GM13976 (cell line): ENCODE data around the gene CKLF.
"Not testable (repeated sequence)": the region's sequence is repeated elsewhere in the genome, so short reads cannot be mapped to it uniquely, and the experiment has no call there.

Experiments
- DNase-seq: peaks from one replicate; pipeline ENCODE4 v3.0.0; 2012; ENCODE audit warnings: low spot score
- in situ Hi-C: fragments of 300-500 bp; cut with MboI; formaldehyde crosslinking; loops from one replicate; pipeline ENCODE4 v1.12.0; 2022; ENCODE audit warnings: low sequenced_read_pairs, mixed read lengths, inconsistent platforms; ENCODE audit not compliant: unreplicated experiment
- TF ChIP-seq, protein P1 (sequence below): IDR thresholded peaks from 2 replicates; pipeline ENCODE4 v1.5.1; 2012; ENCODE audit warnings: borderline replicate concordance, mild to moderate bottlenecking; ENCODE audit not compliant: insufficient read depth; ENCODE audit errors: extremely low read depth, missing control alignments, control extremely low read depth

CKLF gene

DNA sequence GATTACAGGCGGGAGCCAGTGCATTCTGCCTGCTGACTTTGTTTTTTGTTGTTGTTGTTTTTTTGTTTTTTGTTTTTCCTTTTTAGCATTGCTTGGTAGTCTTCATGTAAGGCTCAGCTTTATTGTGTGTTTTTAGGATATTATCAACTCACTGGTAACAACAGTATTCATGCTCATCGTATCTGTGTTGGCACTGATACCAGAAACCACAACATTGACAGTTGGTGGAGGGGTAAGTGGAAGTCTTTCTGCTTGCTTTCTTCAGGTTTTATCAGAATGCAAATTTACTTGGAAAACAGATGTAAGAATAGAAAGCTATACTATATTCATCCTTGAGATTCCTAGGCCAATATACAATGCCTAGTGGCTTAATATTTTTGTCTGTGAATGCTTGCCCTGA is 10.6 kb downstream of the CKLF start:
- in situ Hi-C loops: no loop called here
- DNase-seq: no peak
- TF ChIP-seq, protein P1, sequence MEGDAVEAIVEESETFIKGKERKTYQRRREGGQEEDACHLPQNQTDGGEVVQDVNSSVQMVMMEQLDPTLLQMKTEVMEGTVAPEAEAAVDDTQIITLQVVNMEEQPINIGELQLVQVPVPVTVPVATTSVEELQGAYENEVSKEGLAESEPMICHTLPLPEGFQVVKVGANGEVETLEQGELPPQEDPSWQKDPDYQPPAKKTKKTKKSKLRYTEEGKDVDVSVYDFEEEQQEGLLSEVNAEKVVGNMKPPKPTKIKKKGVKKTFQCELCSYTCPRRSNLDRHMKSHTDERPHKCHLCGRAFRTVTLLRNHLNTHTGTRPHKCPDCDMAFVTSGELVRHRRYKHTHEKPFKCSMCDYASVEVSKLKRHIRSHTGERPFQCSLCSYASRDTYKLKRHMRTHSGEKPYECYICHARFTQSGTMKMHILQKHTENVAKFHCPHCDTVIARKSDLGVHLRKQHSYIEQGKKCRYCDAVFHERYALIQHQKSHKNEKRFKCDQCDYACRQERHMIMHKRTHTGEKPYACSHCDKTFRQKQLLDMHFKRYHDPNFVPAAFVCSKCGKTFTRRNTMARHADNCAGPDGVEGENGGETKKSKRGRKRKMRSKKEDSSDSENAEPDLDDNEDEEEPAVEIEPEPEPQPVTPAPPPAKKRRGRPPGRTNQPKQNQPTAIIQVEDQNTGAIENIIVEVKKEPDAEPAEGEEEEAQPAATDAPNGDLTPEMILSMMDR: no peak

DNA sequence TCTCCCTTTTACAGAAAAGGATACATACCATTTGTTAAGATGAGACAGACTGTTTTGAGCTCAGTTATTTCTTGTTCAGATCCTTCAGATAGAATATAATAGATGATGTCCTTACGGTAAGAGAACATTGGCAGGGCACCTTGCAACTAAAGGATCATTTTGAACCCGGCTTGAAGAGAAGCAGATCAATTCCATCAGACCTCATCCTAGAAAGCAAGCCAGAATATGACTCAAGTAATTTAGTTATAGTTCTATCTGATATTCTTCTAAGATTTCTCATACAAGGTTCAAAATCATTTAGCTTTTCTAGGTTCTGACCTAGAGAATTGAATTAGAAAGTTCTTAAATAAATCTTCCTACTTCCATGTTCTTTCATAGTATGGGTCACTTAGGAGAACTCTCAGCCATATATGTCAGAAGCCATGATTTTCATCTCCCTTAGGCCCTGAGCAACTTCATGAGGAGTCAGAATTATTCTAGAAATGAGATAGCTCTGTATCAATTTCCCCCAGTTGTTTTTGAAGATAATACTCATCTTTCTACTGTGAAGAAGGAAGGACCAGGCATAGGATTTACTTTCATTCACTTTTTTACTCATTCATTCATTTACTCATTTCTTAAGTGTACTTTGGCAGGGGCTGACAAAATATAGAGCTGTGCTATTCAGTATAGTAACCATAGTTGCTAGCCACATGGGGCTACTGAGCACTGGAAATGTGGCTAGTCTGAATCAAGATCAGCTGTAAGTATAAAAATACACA is 11.4 kb downstream of the CKLF start:
- in situ Hi-C loops: no loop called here
- TF ChIP-seq, protein P1: no peak
- DNase-seq: no peak

DNA sequence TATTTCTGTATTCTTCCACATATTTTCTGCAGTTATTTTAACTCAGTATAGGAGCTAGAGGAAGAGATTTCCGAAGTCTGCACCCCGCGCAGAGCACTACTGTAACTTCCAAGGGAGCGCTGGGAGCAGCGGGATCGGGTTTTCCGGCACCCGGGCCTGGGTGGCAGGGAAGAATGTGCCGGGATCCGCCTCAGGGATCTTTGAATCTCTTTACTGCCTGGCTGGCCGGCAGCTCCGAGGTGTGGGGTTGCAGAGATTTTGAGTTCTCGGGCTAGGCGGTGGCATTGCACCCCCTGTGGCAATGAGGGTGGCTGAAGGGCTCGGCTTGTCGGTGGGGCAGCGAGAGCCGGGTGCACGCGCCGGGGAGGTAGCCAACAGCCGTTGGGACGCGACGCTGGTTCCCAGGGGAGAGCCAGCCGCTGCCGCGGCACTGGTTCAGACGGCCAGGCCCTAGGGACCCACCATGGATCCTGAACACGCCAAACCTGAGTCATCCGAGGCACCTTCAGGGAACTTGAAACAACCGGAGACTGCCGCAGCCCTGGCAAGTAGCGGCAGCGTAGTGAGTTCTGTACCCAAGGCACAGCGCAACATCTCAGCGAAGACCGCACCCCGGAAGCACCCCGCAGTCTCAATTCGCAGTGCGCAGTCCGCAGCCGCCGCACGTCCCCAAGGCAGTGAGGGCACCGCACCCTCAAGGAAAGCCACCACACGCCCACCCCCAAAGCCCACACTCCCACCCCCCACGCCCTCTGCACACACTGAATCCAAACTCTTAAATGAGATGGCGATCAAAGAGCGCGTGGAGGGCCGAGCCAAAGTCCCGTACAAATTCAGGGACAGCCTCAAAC is 13.9 kb downstream of the CKLF start, which contains the start of gene CMTM1:
Gene CMTM1, plus strand, starts transcription at position 389 of the 851 bp plus-strand sequence. Its CDS starts 75 bp downstream, at position 464.
- DNase-seq: no peak
- TF ChIP-seq, protein P1: no peak
- in situ Hi-C loops: no loop called here

DNA sequence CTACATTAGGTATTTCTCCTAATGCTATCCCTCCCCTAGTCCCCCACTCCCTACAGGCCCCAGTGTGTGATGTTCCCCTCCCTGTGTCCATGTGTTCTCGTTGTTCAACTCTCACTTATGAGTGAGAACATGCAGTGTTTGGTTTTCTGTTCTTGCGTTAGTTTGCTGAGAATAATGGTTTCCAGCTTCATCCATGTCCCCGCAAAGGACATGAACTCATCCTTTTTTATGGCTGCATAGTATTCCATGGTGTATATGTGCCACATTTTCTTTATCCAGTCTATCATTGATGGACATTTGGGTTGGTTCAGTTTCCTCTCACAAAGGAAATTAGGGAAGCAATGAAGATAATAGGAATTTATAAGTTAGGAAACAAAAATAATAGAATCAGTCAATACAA is 14.9 kb downstream of the CKLF start:
- DNase-seq, in situ Hi-C loops: not testable (repeated sequence)

DNA sequence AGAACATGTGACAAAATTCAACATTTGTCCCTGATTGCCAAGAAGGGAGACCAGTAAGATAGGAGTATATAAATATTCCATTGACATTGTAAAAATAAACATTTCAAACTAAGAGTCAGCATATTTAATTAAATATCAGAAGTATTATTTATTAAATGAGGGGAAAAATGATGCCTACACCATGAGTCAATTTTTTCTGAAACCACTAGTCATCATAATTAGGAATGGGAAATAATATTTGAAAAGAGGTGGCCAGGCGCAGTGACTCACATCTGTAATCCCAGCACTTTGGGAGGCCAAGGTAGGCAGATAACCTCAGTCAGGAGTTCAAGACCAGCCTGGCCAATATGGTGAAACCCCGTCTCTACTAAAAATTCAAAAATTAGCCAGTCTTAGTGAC is 16.0 kb downstream of the CKLF start:
- TF ChIP-seq, protein P1: no peak
- DNase-seq: no peak
- in situ Hi-C loops: no loop called here

DNA sequence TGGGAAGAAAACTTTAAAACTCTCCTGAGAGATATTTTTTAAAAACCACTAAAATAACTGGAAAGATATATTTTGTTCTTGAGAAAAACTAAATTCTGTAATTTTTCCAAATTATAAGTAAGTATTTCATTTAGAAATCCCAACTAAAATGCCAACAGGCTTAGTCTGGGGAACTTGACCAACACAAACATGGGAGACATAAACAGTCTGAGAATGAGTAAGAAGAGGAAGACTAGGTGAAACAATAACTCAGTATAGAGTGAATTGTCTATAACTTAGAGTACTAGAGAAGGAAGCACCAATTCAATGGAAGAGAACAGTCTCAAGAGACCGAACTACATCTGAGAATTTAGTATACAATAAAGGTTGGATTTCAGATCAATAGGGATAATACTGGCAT is 16.8 kb downstream of the CKLF start:
- TF ChIP-seq, protein P1: no peak
- in situ Hi-C loops: no loop called here
- DNase-seq: no peak
